ENCODE measurements around the gene PLSCR3.

DNA sequence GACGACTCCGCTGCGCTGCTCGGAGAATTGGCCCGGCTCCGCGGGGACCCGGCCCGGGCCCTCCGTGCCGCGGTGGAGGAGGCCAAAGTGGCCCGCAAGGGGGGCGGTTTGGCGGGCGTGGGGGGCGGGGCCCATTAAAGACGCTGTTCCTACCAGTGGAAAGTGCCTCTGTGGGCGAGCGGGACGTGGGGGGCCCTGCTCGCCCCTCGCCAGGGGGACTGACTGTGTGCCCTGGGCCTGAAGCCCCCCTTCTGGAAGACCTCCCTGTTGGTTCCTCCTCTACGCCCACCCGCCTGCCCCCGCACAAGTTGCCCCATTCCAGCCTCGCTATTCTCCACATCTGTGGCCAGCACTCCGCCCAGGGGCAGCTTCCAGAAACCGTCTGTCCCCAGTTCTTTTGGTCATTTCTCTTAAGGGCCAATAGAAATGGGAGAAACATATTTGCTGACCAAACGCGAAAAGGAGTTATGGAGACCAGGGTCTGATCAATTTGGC, 43.1 kb upstream of the PLSCR3 start:
- no peak for TF ChIP-seq EZH2 (IDR thresholded peaks at IDR 0.05; ENCODE audit: low read depth, unreplicated experiment)
- TF ChIP-seq, protein P1, sequence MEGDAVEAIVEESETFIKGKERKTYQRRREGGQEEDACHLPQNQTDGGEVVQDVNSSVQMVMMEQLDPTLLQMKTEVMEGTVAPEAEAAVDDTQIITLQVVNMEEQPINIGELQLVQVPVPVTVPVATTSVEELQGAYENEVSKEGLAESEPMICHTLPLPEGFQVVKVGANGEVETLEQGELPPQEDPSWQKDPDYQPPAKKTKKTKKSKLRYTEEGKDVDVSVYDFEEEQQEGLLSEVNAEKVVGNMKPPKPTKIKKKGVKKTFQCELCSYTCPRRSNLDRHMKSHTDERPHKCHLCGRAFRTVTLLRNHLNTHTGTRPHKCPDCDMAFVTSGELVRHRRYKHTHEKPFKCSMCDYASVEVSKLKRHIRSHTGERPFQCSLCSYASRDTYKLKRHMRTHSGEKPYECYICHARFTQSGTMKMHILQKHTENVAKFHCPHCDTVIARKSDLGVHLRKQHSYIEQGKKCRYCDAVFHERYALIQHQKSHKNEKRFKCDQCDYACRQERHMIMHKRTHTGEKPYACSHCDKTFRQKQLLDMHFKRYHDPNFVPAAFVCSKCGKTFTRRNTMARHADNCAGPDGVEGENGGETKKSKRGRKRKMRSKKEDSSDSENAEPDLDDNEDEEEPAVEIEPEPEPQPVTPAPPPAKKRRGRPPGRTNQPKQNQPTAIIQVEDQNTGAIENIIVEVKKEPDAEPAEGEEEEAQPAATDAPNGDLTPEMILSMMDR (conservative IDR thresholded peaks at IDR 0.05; ENCODE audit: low read depth in 2 of 2), result no peak
- no peak for TF ChIP-seq ZNF331 (CRISPR knock-in tag; IDR thresholded peaks at IDR 0.05; ENCODE audit: low read depth)
- no peak for TF ChIP-seq JUNB (IDR thresholded peaks at IDR 0.05; ENCODE audit: unreplicated experiment)
- TF ChIP-seq, protein P2, sequence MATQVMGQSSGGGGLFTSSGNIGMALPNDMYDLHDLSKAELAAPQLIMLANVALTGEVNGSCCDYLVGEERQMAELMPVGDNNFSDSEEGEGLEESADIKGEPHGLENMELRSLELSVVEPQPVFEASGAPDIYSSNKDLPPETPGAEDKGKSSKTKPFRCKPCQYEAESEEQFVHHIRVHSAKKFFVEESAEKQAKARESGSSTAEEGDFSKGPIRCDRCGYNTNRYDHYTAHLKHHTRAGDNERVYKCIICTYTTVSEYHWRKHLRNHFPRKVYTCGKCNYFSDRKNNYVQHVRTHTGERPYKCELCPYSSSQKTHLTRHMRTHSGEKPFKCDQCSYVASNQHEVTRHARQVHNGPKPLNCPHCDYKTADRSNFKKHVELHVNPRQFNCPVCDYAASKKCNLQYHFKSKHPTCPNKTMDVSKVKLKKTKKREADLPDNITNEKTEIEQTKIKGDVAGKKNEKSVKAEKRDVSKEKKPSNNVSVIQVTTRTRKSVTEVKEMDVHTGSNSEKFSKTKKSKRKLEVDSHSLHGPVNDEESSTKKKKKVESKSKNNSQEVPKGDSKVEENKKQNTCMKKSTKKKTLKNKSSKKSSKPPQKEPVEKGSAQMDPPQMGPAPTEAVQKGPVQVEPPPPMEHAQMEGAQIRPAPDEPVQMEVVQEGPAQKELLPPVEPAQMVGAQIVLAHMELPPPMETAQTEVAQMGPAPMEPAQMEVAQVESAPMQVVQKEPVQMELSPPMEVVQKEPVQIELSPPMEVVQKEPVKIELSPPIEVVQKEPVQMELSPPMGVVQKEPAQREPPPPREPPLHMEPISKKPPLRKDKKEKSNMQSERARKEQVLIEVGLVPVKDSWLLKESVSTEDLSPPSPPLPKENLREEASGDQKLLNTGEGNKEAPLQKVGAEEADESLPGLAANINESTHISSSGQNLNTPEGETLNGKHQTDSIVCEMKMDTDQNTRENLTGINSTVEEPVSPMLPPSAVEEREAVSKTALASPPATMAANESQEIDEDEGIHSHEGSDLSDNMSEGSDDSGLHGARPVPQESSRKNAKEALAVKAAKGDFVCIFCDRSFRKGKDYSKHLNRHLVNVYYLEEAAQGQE (IDR thresholded peaks at IDR 0.05; ENCODE audit: unreplicated experiment), result no peak
- TF ChIP-seq EZH2phosphoT487 (IDR thresholded peaks at IDR 0.05; ENCODE audit: unreplicated experiment), result no peak
- no peak for TF ChIP-seq POLR2AphosphoS5 (IDR thresholded peaks at IDR 0.05; ENCODE audit: low read depth)
- TF ChIP-seq CREB1 (CRISPR knock-in tag; IDR thresholded peaks at IDR 0.05; ENCODE audit: low read depth), result no peak
- TF ChIP-seq, protein P3, sequence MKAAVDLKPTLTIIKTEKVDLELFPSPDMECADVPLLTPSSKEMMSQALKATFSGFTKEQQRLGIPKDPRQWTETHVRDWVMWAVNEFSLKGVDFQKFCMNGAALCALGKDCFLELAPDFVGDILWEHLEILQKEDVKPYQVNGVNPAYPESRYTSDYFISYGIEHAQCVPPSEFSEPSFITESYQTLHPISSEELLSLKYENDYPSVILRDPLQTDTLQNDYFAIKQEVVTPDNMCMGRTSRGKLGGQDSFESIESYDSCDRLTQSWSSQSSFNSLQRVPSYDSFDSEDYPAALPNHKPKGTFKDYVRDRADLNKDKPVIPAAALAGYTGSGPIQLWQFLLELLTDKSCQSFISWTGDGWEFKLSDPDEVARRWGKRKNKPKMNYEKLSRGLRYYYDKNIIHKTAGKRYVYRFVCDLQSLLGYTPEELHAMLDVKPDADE (IDR thresholded peaks at IDR 0.05), result no peak
- TF ChIP-seq STAT1 (IDR thresholded peaks at IDR 0.05; ENCODE audit: unreplicated experiment), result no peak
- TF ChIP-seq NANOG (IDR thresholded peaks at IDR 0.05; ENCODE audit: borderline replicate concordance), result no peak
- TF ChIP-seq ZNF114 (CRISPR knock-in tag; IDR thresholded peaks at IDR 0.05), result no peak

Data from GM23338 (cell line).